Fibroblast of the conjunctiva (primary cell): ENCODE data around the gene RETN.

Source experiments
- DNase-seq: peaks from one replicate; pipeline ENCODE4 v3.0.0-alpha.2; 2010; ENCODE audit warnings: low read depth

The RETN gene

GRCh38 chr19:7658219-7658686, 10.6 kb upstream of the RETN start:
- DNase-seq: no peak

GRCh38 chr19:7661744-7662538, 6.9 kb upstream of the RETN start:
- no peak for DNase-seq

GRCh38 chr19:7662657-7663056, 6.2 kb upstream of the RETN start:
- no peak for DNase-seq

- no peak for DNase-seq
Measured at GRCh38 chr19:7663706-7664105, 5.1 kb upstream of the RETN start.

- peak; percentile 82 for DNase-seq
Measured at GRCh38 chr19:7665076-7665475, 3.8 kb upstream of the RETN start.

GRCh38 chr19:7669641-7670040, 792 bp downstream of the RETN start:
- DNase-seq: no peak

GRCh38 chr19:7670150-7670783, 1.4 kb downstream of the RETN start:
- no peak for DNase-seq

- DNase-seq: no peak
Measured at GRCh38 chr19:7670790-7671189, 1.9 kb downstream of the RETN start.

- no peak for DNase-seq
Measured at GRCh38 chr19:7672522-7672921, 3.7 kb downstream of the RETN start.

GRCh38 chr19:7674010-7675005, 5.5 kb downstream of the RETN start:
- DNase-seq: peak; percentile 64

GRCh38 chr19:7676376-7676775, 7.5 kb downstream of the RETN start:
- DNase-seq: no peak

GRCh38 chr19:7676854-7677253, 8.0 kb downstream of the RETN start, which contains the start of gene MCEMP1:
TSS of gene MCEMP1 (plus strand) at chr19:7677090. CDS start at chr19:7677121, 31 bp downstream.
- DNase-seq: no peak

- no peak for DNase-seq
Measured at GRCh38 chr19:7677669-7678311, 8.9 kb downstream of the RETN start.

- DNase-seq: no peak
Measured at GRCh38 chr19:7678971-7679751, 10.3 kb downstream of the RETN start.

GRCh38 chr19:7679771-7680605, 11.1 kb downstream of the RETN start:
- DNase-seq: no peak

GRCh38 chr19:7680606-7681339, 11.9 kb downstream of the RETN start, which contains the start of gene TRAPPC5:
TSS of gene TRAPPC5 (plus strand) at chr19:7680833. CDS start at chr19:7682254, 1,421 bp downstream.
- peak; percentile 59 for DNase-seq

GRCh38 chr19:7681340-7682174, 12.7 kb downstream of the RETN start:
- DNase-seq: peak; percentile 63

- DNase-seq: no peak
Measured at GRCh38 chr19:7682175-7682855, 13.5 kb downstream of the RETN start.
